NCI-H2171 treated with DMSO at 0.1 percent for 48 hours (cell line): Measurements from ENCODE around the gene TCF4.

ENCODE experiments used
- DNase-seq: peaks from one replicate; lab custom pipeline; 2025; lab: John Stamatoyannopoulos, UW

The TCF4 gene

GRCh38 chr18:55321265-55322177, 266.5 kb downstream of the TCF4 start:
- DNase-seq = peak; percentile 89

DNA sequence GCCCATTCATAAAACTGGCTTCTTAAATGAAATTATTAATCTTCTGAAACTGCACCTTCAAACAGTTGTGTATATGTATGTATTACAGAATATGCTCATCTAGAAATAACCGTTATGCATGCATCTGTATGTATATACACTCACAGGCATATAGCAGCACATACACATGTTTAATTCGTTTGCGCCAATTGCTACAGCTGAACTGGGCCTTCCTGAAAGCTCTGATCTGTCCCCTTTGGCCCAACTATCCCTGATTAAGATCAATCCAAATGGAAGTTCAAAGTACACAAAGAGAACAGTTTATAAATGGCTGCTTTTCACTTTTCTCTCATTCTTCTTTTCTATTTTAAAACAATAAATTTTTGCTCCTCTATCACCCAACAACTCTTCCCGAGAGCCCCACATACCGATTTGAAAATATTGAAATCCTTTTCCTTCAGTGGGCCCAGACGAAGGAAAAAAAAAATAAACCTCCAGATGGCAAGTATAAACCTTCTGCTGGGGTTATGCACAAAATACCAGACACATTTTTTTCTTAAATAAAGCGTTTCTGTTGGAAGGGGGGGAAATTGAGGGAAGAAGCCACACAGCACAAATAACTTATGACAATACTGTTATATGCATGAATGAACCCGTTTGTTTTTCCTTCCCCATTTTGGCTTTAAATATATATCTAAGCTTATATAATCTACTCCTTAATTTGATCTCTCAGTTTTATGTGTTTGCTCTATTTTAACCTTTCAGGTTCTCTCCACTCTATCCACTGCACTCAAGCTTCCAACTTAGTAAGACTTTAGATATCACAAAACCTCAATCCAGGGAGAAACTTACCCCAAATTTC, 267.3 kb downstream of the TCF4 start:
- peak; percentile 89 for DNase-seq

GRCh38 chr18:55319459-55320193, 268.4 kb downstream of the TCF4 start:
- peak; percentile 47 for DNase-seq

GRCh38 chr18:55318951-55319441, 269.0 kb downstream of the TCF4 start:
- DNase-seq = peak; percentile 52

GRCh38 chr18:55317864-55318263, 270.1 kb downstream of the TCF4 start:
- no peak for DNase-seq

DNA sequence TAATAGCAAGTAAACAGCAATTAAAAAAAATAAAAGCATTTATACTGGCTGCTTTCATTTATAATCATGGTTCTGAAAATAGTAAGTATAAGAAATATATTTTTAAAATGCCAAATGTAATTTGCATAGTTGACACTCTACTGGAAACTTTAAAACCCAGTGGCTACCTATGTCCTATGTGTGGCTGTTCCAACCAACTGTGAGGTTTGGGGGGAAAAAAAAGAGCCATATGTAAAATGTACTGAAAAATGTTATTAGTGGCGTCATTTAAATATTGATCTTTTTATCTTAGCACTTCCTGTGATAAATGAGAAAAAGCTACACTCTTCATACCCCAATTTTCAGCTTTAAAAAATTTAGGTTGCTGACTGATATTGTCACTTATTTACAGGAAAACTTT, 270.7 kb downstream of the TCF4 start:
- no peak for DNase-seq

DNA sequence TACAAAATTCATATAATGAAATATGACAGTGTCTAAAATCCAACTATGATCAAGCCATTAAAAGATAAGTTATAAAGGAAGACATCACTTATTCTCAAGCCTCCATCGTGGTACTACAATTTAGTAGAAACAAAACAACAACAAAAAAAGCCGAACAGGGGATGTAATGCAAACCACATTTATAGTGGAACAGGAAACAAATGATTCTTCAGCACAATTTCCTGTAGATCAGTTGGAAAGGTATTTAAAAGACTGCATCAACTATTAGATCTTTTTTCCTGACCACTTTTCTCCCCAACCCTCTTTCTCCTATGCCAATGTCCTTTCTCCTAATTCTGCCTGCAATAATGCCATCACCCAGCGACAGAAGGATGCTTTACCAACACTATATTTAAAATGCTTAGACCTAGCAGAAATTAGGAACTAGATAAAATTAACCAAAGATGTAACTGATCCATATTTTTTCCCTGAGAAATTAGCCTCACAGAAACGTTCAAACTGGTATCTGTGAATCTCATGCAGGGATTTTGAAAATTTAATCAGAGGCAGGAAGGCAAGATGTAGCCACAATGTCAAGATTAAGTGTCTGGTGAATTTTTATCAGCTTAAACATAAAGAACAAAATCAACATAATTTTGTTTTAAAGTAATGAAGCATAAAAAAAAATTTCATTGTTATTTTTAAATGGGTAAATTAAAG, 271.4 kb downstream of the TCF4 start:
- no peak for DNase-seq

GRCh38 chr18:55314615-55315237, 273.3 kb downstream of the TCF4 start:
- DNase-seq = peak; percentile 96

DNA sequence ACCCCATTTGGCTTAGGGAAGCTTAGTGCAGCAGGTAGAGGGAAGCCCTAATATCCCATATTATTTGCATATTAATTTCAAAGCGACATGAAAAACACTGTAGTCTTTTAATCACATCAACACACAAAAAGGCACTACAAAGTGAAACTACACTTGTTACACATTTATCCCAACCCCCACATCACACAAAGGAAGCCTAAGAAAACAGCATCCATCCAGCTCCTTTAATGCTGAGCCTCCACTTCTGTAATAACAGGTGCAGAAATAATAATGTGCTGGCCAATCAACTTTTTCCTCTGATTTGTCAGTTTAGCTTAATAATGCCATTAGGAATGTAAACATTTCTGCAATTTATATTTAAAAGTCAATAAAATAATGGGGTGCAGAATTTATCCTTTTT, 274.0 kb downstream of the TCF4 start:
- no peak for DNase-seq

DNA sequence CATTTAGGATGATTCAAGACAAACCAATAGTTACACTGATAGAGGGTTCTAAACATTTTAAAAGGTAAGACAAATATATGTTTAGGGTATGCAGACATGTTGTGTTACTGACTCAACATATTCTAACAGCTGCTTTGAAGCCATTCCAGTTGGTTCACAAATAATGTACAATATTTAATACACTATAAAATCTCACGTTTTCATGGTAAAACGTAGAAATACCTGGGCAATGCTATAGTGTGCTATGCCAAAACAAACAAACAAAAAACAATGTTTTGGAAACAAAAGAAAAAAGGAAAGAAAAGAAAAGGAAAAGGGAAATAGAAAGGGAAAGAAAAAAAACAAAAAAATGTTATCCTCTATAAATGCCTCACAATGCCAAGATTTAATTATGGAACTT, 277.1 kb downstream of the TCF4 start:
- DNase-seq = no peak

- no peak for DNase-seq
Observed at GRCh38 chr18:55310044-55310676, 277.8 kb downstream of the TCF4 start.

DNA sequence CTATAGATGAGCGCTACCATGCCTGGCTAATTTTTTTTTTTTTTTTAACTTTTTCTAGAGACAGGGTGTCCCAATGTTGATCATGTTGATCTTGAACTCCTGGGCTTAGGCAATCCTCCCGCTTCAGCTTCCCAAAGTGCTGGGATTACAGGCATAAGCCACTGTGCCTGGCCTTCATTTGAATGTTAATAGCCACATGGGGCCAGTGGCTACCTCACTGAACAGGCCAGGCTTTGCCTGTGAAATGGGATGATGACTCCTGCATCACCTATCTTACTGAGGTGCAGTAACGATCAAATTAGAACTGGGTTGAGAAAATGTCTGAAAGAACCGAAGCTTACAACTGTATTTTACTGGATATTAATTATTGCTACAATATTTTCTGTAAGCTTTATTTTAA, 278.7 kb downstream of the TCF4 start:
- no peak for DNase-seq

DNA sequence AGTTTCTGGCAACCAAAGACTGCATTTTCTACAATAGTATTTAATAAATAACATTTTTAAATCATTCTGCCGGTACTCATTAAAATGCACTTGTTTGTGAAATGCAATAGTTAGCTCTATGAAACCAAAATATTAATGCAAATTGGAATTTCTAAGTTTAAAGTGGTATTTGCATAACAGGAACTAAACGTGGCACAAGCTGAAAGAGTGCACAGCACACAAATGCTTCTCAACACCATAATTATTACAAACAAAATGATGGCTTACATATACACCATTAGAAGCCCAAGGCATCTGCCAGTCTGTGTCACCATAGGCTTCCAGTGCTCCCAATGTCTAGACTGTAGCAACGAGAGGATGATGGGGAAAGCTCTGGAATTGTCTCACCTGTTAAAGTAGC, 280.5 kb downstream of the TCF4 start:
- DNase-seq = no peak

DNA sequence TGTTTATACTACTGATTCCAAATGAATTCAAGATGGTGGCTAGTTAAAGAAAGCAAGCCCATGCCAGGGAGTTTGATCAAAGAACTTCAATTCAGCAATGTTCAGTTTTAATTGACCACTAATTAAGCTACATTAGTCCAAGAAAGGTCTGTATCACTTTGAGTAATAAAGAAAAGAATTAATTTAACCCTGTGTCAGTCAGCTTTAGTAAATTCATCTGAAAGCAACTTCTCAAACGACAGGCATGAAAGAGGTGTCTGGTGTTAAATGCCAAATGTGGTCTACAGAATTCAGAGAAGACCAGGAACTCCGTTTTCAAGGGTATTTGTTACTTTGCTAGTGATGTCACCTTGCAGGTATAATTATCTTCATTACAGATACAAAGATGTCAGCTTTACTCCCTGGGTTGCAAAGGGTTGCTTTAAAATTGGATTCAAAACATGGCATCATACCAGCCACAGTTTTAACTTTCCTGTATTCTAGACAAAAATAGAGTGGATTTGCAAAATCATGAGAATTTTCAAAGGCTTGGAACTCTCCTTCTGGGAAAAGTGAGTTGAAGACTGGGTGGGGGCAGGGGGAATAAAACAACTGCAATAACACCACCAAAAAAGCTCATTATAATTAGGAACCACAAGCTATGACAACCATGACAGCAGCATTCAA, 281.5 kb downstream of the TCF4 start:
- no peak for DNase-seq

- DNase-seq = no peak
Observed at GRCh38 chr18:55302167-55302833, 285.7 kb downstream of the TCF4 start.

- no peak for DNase-seq
Observed at GRCh38 chr18:55301824-55302166, 286.2 kb downstream of the TCF4 start.

DNA sequence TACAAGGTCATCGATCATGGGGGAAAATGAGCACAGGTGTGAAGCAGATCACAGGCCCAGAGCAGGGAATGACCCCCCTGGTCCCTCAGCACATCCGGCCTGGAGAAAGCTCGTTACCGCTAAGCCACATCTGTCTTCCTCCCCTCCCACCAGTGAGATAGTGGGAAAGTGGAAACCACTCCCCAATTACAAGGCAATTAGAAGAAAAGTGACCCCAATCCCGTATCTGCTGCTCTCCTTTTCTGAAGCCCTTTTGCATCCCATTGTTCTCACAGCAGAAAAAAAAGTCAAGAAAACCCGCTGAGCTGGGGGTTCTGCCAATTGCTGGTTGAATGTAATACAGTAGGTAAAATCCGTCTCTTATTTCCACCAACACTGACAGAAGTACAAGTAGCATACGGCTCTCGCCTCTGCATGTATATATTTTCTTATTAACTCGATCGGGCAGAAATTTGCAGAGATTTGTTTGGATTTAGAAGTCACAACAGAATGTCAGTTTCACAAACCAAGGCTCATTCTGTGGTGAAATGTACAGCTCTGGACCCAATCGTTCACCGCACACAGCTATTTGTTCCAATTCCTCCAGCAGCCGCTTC, 287.0 kb downstream of the TCF4 start:
- DNase-seq = peak; percentile 90

GRCh38 chr18:55300421-55300935, 287.5 kb downstream of the TCF4 start:
- DNase-seq = peak; percentile 90

DNA sequence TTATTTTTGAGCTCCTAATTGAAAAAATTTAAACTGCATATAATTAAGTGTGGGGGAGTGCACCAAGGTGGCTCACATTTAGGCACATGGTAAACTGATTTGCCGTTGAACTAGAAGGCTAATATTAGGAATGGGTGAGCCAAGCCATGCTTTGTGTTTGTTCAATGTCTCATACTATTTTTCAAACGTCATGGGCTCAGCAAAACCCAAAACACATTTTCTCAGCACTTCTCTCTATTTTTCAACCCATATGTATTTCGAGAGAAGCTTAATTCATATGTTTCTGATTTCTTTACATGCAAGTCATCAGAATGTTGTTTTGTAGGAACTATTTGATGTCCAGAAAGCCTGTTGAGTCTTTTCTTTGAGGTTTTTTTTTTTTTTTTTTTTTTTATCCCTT, 291.2 kb downstream of the TCF4 start:
- DNase-seq = no peak
